RWPE2 (cell line): ENCODE results near the gene SH3RF1.

Source experiments
- ATAC-seq: fragments of 200-7000 bp; cut with Tn5 transposase; 3 replicates; pipeline ENCODE4 v1.9.1; 2021; ENCODE audit warnings: low read depth
- DNase-seq: peaks from one replicate; pipeline ENCODE4 v3.0.0-alpha.2; 2020; ENCODE audit warnings: low spot score
- H3K27ac ChIP-seq: fragments of 450-650 bp; 2 replicates; pipeline ENCODE4 v1.5.1; 2017; ENCODE audit warnings: mild to moderate bottlenecking; ENCODE audit not compliant: poor library complexity, severe bottlenecking
- H3K27me3 ChIP-seq: fragments of 250-450 bp; sonication (Bioruptor Pico); 2 replicates; pipeline ENCODE4 v1.5.1; 2021; ENCODE audit warnings: mild to moderate bottlenecking, moderate library complexity; ENCODE audit not compliant: insufficient read depth, poor library complexity, severe bottlenecking
- H3K36me3 ChIP-seq: fragments of 250-450 bp; sonication (Bioruptor Pico); 2 replicates; pipeline ENCODE4 v1.5.1; 2020; ENCODE audit warnings: low read depth, mild to moderate bottlenecking, moderate library complexity
- H3K4me1 ChIP-seq: fragments of 250-450 bp; sonication (Bioruptor Pico); 2 replicates; pipeline ENCODE4 v1.5.1; 2021; ENCODE audit warnings: mild to moderate bottlenecking, moderate library complexity; ENCODE audit not compliant: insufficient read depth, poor library complexity, severe bottlenecking
- H3K4me3 ChIP-seq: fragments of 250-450 bp; sonication (Bioruptor Pico); 2 replicates; pipeline ENCODE4 v1.5.1; 2021; ENCODE audit warnings: mild to moderate bottlenecking, moderate library complexity; ENCODE audit not compliant: severe bottlenecking
- H3K9me3 ChIP-seq: fragments of 250-450 bp; sonication (Bioruptor Pico); 2 replicates; pipeline ENCODE4 v1.5.1; 2021; ENCODE audit warnings: mild to moderate bottlenecking, moderate library complexity; ENCODE audit not compliant: severe bottlenecking
- TF ChIP-seq, protein P1 (sequence below): fragments of 450-650 bp; IDR thresholded peaks from one replicate; pipeline ENCODE4 v1.5.1; 2017; ENCODE audit warnings: mild to moderate bottlenecking, moderate library complexity; ENCODE audit not compliant: poor library complexity, severe bottlenecking

Gene SH3RF1

DNA sequence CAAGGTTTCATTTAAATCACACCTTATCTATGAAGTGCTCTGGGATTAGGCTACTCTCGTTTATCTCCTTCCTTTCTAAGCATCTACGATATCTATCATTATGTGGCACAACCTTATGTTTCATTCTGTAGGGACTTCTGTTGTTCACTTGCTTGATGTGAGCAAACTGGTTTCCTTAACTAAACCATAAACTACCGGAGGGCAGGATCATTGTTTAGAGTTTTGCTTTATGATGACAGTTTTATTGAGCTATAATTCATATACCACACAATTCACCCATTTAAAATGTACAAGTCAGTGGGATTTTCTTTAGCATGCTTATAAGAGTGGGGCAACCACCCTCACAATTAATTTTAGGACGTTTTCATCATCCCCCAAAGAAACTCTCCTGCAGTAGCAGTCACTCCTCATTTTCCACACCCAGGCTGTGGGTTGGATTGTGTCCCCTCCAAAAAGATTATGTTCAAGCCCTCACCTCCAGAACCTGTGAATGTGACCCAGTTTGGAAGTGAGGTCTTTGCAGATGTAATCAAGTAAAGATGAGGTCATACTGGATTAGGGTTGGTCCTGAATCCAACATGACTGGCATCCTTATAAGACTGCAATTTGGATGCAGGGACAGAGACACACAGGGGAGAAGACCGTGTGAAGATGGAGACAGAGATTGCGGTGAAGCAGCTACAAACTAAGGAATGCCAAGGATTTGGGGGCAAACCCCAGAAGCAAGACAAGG lies 42.1 kb upstream of the SH3RF1 start:
- ATAC-seq (no peak), DNase-seq (no peak)
- no peaks in the 10 kb centered on the region for H3K27me3 ChIP-seq
- no peaks in the 10 kb centered on the region for H3K36me3 ChIP-seq
- TF ChIP-seq, protein P1, sequence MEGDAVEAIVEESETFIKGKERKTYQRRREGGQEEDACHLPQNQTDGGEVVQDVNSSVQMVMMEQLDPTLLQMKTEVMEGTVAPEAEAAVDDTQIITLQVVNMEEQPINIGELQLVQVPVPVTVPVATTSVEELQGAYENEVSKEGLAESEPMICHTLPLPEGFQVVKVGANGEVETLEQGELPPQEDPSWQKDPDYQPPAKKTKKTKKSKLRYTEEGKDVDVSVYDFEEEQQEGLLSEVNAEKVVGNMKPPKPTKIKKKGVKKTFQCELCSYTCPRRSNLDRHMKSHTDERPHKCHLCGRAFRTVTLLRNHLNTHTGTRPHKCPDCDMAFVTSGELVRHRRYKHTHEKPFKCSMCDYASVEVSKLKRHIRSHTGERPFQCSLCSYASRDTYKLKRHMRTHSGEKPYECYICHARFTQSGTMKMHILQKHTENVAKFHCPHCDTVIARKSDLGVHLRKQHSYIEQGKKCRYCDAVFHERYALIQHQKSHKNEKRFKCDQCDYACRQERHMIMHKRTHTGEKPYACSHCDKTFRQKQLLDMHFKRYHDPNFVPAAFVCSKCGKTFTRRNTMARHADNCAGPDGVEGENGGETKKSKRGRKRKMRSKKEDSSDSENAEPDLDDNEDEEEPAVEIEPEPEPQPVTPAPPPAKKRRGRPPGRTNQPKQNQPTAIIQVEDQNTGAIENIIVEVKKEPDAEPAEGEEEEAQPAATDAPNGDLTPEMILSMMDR = no peak
- no peak overlapping the region for H3K4me3 ChIP-seq
- H3K4me1 ChIP-seq = peaks cover 26% of the 10 kb centered on the region
- no peak overlapping the region for H3K27ac ChIP-seq
- no peaks in the 10 kb centered on the region for H3K9me3 ChIP-seq

DNA sequence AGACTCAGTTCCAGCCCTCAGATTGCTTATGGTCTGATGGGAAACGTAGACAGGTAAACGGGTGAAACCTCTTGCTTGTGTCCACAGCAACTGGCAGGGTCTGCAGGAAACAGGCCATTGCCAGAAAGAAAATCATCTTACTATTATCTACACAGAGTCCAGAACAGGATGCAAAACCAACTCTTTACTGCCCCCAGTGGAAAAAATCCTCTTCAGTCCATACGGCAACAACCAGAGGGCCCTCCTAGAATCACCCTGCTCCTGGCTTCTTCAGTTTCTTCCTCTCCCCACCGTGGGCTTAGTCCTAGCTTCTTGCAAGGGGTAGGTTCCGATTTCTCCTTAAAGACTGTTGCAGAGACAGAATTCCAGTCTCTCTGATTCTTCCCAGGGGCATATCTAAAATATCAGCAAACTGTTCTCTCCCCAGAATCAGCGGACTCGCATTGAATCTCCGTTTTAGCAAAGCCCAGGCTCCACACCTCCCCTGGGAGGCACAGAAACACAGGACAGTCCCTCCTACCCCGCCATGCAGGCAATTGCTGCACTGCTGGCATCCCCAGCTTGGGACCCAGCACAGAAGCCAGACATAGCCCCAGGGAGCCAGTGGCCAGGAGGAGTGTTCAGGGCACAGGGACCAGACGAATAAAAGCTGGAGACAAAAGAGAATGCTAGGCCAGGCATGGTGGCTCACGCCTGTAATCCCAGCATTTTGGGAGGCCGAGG lies 41.0 kb upstream of the SH3RF1 start:
- Histone ChIP-seq H3K36me3 (no peaks in the 10 kb centered on the region), H3K9me3 (no peaks in the 10 kb centered on the region), H3K27me3 (no peaks in the 10 kb centered on the region), H3K27ac (no peak overlapping the region), H3K4me1 (peaks cover 26% of the 10 kb centered on the region), H3K4me3 (no peak overlapping the region)
- DNase-seq (no peak), ATAC-seq (no peak; the same call in 2 of the 3 replicates)
- TF ChIP-seq, protein P1 = peak; percentile 35

DNA sequence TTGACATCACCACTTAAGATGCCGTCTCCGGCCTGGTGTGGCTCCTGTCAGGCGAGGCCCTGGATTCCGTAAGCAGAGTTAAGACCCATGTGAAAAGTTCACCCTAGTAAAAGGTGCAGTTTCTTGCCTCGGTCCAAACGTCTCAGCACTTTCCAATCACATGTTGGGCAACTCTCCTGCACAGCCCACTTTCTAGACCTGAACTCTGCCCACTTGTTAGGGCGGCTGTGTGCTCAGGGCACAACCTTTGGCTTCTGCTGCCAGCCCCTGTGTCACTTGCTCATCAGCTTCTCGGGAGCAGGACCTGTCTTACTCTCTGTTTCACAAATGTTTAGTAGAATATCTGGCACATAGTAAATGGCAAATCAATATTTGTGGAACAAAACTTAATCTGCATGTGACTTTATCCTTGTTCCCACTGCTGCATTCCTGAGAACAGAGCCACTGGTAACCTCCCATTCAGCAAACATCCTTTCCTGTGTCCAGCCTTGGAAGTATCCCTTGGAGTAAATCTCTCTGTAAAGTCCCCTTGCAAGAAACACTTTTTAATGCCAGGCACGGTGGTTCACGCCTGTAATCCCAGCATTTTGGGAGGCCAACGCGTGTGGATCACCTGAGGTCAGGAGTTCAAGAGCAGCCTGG lies 38.7 kb upstream of the SH3RF1 start:
- no peak overlapping the region for H3K4me3 ChIP-seq
- TF ChIP-seq, protein P1 = no peak
- peaks cover 10% of the 10 kb centered on the region for H3K4me1 ChIP-seq
- ATAC-seq (no peak), DNase-seq (no peak)
- H3K27ac ChIP-seq = no peak overlapping the region
- no peaks in the 10 kb centered on the region for H3K9me3 ChIP-seq
- H3K36me3 ChIP-seq = no peaks in the 10 kb centered on the region
- no peaks in the 10 kb centered on the region for H3K27me3 ChIP-seq

DNA sequence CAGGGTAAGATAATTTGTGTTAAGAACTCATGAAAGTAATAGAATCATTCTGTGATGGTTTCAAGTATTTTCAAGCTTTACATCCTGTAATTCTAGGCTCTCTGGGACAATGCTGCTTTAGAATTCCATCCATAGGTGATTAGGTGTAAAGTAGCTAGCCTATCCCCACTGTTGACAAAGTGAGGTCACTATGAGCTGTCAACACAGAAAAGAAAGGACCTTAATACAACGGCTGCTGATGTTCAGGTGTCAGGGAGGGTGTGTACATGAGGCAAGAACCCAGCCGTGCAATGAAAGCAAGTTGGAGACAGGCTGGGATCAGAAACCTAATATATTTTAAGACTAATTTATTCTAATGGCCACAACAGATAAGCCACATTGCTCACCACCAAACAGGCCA lies 36.8 kb upstream of the SH3RF1 start:
- no peaks in the 10 kb centered on the region for H3K4me1 ChIP-seq
- DNase-seq (no peak), ATAC-seq (peak; percentile 71; the same call in 1 of the 3 replicates)
- no peaks in the 10 kb centered on the region for H3K9me3 ChIP-seq
- no peak overlapping the region for H3K4me3 ChIP-seq
- TF ChIP-seq, protein P1 = no peak
- H3K36me3 ChIP-seq = no peaks in the 10 kb centered on the region
- H3K27ac ChIP-seq = no peak overlapping the region
- H3K27me3 ChIP-seq = no peaks in the 10 kb centered on the region
